ENCODE measurements around the gene ELF1. TPM values are rescaled to one million over a fixed set of nuclear protein-coding genes. Genes with fewer than 3 reads are reported as not detected.

ELF1 gene
- polyA plus RNA-seq, 2 of the 4 experiments (the other 2 are of a cell fraction) = 24.9 to 45.0 TPM

GRCh38 chr13:41052441-41052840, 33.3 kb upstream of the ELF1 start:
- ChIA-PET CTCF (interaction anchor here (0.6 to 1.4 kb wide), 3 partner anchors 32 to 82 kb away, joined by 3 to 5 read pairs (median 3); no protein-coding TSS in a partner anchor), POLR2A (no interaction called here)
- Histone ChIP-seq H3K27ac (peak overlapping the region; percentile 71 to 84), H3K4me1 (peaks cover 44% of the 10 kb centered on the region), H3K9me3 (peaks cover 4% of the 10 kb centered on the region; the same call in 1 of the 3 replicates), H3K4me2 (peak overlapping the region; percentile 75), H3K4me3 (no peak overlapping the region)
- TF ChIP-seq KDM5A (IDR thresholded peaks at IDR 0.05) = no peak
- no peak for TF ChIP-seq ZSCAN20 (CRISPR knock-in tag; IDR thresholded peaks at IDR 0.05)
- no peak for TF ChIP-seq RARB (CRISPR knock-in tag; IDR thresholded peaks at IDR 0.05)
- no peak for TF ChIP-seq ZNF302 (CRISPR knock-in tag; IDR thresholded peaks at IDR 0.05)
- no peak for TF ChIP-seq POLR2A (IDR thresholded peaks at IDR 0.05; ENCODE audit: low read length)
- TF ChIP-seq MYC (IDR thresholded peaks at IDR 0.05; ENCODE audit: borderline replicate concordance, low read length) = no peak
- no peak for TF ChIP-seq CHD4 (IDR thresholded peaks at IDR 0.05; ENCODE audit: borderline replicate concordance)
- no peak for TF ChIP-seq HDAC2 (IDR thresholded peaks at IDR 0.05)
- no peak for TF ChIP-seq MAX (IDR thresholded peaks at IDR 0.05)
- no peak for TF ChIP-seq MAFK (IDR thresholded peaks at IDR 0.05; ENCODE audit: partially characterized antibody)
- no peak for TF ChIP-seq CBX8 (IDR thresholded peaks at IDR 0.05)
- TF ChIP-seq ATOH8 (CRISPR knock-in tag; IDR thresholded peaks at IDR 0.05; ENCODE audit: low read depth) = no peak
- TF ChIP-seq FOSB (CRISPR knock-in tag; IDR thresholded peaks at IDR 0.05) = no peak
- TF ChIP-seq, protein P1, sequence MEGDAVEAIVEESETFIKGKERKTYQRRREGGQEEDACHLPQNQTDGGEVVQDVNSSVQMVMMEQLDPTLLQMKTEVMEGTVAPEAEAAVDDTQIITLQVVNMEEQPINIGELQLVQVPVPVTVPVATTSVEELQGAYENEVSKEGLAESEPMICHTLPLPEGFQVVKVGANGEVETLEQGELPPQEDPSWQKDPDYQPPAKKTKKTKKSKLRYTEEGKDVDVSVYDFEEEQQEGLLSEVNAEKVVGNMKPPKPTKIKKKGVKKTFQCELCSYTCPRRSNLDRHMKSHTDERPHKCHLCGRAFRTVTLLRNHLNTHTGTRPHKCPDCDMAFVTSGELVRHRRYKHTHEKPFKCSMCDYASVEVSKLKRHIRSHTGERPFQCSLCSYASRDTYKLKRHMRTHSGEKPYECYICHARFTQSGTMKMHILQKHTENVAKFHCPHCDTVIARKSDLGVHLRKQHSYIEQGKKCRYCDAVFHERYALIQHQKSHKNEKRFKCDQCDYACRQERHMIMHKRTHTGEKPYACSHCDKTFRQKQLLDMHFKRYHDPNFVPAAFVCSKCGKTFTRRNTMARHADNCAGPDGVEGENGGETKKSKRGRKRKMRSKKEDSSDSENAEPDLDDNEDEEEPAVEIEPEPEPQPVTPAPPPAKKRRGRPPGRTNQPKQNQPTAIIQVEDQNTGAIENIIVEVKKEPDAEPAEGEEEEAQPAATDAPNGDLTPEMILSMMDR (IDR thresholded peaks at IDR 0.05) = no peak
- ATAC-seq (peak in 1 of 2 experiments; percentile 37; a peak in 1 of 6 replicates), DNase-seq (ENCODE audit: low read depth in 1 of 2, low spot score in 1 of 2) (peak in 1 of 2 experiments; percentile 34), FAIRE-seq (no peak)
- WGBS (ENCODE audit: missing lambda C conversion rate) = 25% methylated on average over 3 of the region's 3 CpGs

- H3K9me3 ChIP-seq = peaks cover 4% of the 10 kb centered on the region; the same call in 1 of the 3 replicates
- 90% methylated on average over 4 of the region's 4 CpGs for WGBS (ENCODE audit: missing lambda C conversion rate)
- DNase-seq (ENCODE audit: low read depth in 1 of 2, low spot score in 1 of 2) (no peak), ATAC-seq (no peak), FAIRE-seq (no peak)
- no peak overlapping the region for H3K27ac ChIP-seq
- no peak overlapping the region for H3K4me3 ChIP-seq
- ChIA-PET POLR2A (no interaction called here), CTCF (no interaction called here)
- TF ChIP-seq RNF2 (IDR thresholded peaks at IDR 0.05; ENCODE audit: borderline replicate concordance, low read depth) (no peak), JUN (IDR thresholded peaks at IDR 0.05) (no peak), POLR2A (IDR thresholded peaks at IDR 0.05; ENCODE audit: low read length) (no peak), EHF (CRISPR knock-in tag; IDR thresholded peaks at IDR 0.05) (no peak), FOSB (CRISPR knock-in tag; IDR thresholded peaks at IDR 0.05) (no peak), SREBF2 (IDR thresholded peaks at IDR 0.05) (no peak), MAZ (IDR thresholded peaks at IDR 0.05; ENCODE audit: borderline replicate concordance, low read depth, low read length) (no peak), RFX5 (IDR thresholded peaks at IDR 0.05) (no peak), NFE2L2 (conservative IDR thresholded peaks at IDR 0.05; ENCODE audit: low read length) (no peak), RAD21 (conservative IDR thresholded peaks at IDR 0.05 in 1 of 2, IDR thresholded peaks at IDR 0.05 in 1 of 2) (no peak)
- peaks cover 36% of the 10 kb centered on the region for H3K4me1 ChIP-seq
- H3K4me2 ChIP-seq = no peak overlapping the region
These were observed 30.6 kb upstream of the ELF1 start for GRCh38 chr13:41049480-41050440.
